GM12872 (cell line): ENCODE results near the gene KANK4.

Experiments used
- CTCF ChIP-seq: IDR thresholded peaks from 3 replicates; pipeline ENCODE4 v1.5.1; 2011; ENCODE audit warnings: low read depth, mild to moderate bottlenecking, low read length, moderate library complexity; ENCODE audit not compliant: insufficient read depth

Gene KANK4

GRCh38 chr1:62358665-62359373, 39.6 kb upstream of the KANK4 start:
- no peak for TF ChIP-seq CTCF

GRCh38 chr1:62357916-62358315, 38.7 kb upstream of the KANK4 start:
- no peak for TF ChIP-seq CTCF

- TF ChIP-seq CTCF = no peak
Measured at GRCh38 chr1:62356257-62356835, 37.1 kb upstream of the KANK4 start.

GRCh38 chr1:62355095-62355494, 35.9 kb upstream of the KANK4 start:
- no peak for TF ChIP-seq CTCF

GRCh38 chr1:62353853-62354252, 34.6 kb upstream of the KANK4 start:
- TF ChIP-seq CTCF = no peak

GRCh38 chr1:62352387-62352786, 33.2 kb upstream of the KANK4 start:
- no peak for TF ChIP-seq CTCF

- TF ChIP-seq CTCF = no peak
Measured at GRCh38 chr1:62349470-62350233, 30.4 kb upstream of the KANK4 start.
